Natural killer cell treated with Interleukin-12 subunit alpha and Interleukin-12 subunit beta and Interleukin-15 and Interleukin-18, amount 100 ng/mL, for 72 hours (primary cell): Measurements from ENCODE around the gene ADAMTS17. TPM values are rescaled to one million over a fixed set of nuclear protein-coding genes. Genes with fewer than 3 reads are reported as not detected.

Experiments used
- ATAC-seq, 2 donors: fragments of 150-1000 bp; cut with Tn5 transposase in 1 of 2; sonication (Bioruptor Pico), chemical (Tn5 transposase) in 1 of 2; 2 replicates each; pipeline ENCODE4 v1.10.0; 2021
- DNase-seq: peaks from one replicate; pipeline ENCODE4 v3.0.0; 2022; ENCODE audit warnings: low spot score
- H3K27ac Mint-ChIP-seq, 2 donors: 1 replicate in 1 of 2; 2 replicates in 1 of 2; pipeline ENCODE4 v1.8.0; 2022; ENCODE audit warnings: mixed read lengths in 2 of 2, mild to moderate bottlenecking in 1 of 2, moderate library complexity in 1 of 2
- H3K27me3 Mint-ChIP-seq, 2 donors: 1 replicate in 1 of 2; 2 replicates in 1 of 2; pipeline ENCODE4 v1.8.0; 2022; ENCODE audit warnings: mixed read lengths in 2 of 2
- H3K36me3 Mint-ChIP-seq: one replicate; pipeline ENCODE4 v1.8.0; 2022; ENCODE audit warnings: mixed read lengths
- H3K4me1 Mint-ChIP-seq, 2 donors: 1 replicate in 1 of 2; 2 replicates in 1 of 2; pipeline ENCODE4 v1.8.0; 2022; ENCODE audit warnings: low read depth in 2 of 2, mixed read lengths in 2 of 2, mild to moderate bottlenecking in 1 of 2
- H3K4me3 Mint-ChIP-seq: one replicate; pipeline ENCODE4 v1.8.0; 2022; ENCODE audit warnings: mixed read lengths
- H3K9me3 Mint-ChIP-seq: 2 replicates; pipeline ENCODE4 v1.8.0; 2022; ENCODE audit warnings: mixed read lengths
- total RNA-seq, 2 donors: library from RNA; stranded (reverse); gene quantifications; one replicate each; pipeline ENCODE4 v1.2.3, GENCODE V29; 2022

ADAMTS17 gene
- total RNA-seq, 2 donors from 2014 or later: 0.31 to 0.59 TPM

GRCh38 chr15:100334905-100335304 lies 6.9 kb downstream of the ADAMTS17 start:
- DNase-seq: no peak
- peaks cover 37 to 57% of the 10 kb centered on the region in 2 donors for H3K4me1 Mint-ChIP-seq
- H3K36me3 Mint-ChIP-seq: no peaks in the 10 kb centered on the region
- no peaks in the 10 kb centered on the region for H3K9me3 Mint-ChIP-seq
- no peak overlapping the region for H3K27ac Mint-ChIP-seq
- no peak overlapping the region for H3K4me3 Mint-ChIP-seq
- ATAC-seq: no peak
- H3K27me3 Mint-ChIP-seq: peaks cover 18 to 24% of the 10 kb centered on the region in 2 donors

DNA sequence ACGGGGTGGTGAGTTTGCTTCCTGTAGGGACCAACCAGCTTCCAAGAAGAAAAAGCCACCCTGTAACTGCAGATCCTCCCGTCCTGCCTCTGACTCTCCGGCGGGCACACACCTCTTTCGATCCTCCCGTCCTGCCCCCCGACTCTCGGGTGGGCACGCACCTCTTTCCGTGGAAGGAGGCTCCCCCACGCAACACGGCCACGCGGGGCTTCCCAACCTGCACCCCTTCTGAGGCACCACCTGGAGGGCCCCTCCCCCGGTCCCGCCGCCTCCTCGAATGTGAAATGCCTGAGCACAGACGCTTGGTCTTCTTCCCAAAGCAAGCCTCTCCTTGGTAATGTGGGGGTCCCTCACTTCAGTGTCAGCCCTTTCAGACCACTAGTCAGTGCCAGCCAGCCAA lies 7.3 kb downstream of the ADAMTS17 start:
- no peak for DNase-seq
- Mint-ChIP-seq H3K4me3 (no peak overlapping the region), H3K36me3 (no peaks in the 10 kb centered on the region), H3K9me3 (no peaks in the 10 kb centered on the region), H3K4me1 (peaks cover 42 to 62% of the 10 kb centered on the region in 2 donors), H3K27me3 (peaks cover 15 to 19% of the 10 kb centered on the region in 2 donors), H3K27ac (no peak overlapping the region)
- no peak for ATAC-seq

- Mint-ChIP-seq H3K27ac (no peak overlapping the region), H3K27me3 (peaks cover 11 to 15% of the 10 kb centered on the region in 2 donors), H3K9me3 (no peaks in the 10 kb centered on the region), H3K4me1 (peaks cover 42 to 59% of the 10 kb centered on the region in 2 donors), H3K36me3 (no peaks in the 10 kb centered on the region), H3K4me3 (no peak overlapping the region)
- ATAC-seq (no peak), DNase-seq (no peak)
Measured at GRCh38 chr15:100334015-100334414, 7.8 kb downstream of the ADAMTS17 start.

DNA sequence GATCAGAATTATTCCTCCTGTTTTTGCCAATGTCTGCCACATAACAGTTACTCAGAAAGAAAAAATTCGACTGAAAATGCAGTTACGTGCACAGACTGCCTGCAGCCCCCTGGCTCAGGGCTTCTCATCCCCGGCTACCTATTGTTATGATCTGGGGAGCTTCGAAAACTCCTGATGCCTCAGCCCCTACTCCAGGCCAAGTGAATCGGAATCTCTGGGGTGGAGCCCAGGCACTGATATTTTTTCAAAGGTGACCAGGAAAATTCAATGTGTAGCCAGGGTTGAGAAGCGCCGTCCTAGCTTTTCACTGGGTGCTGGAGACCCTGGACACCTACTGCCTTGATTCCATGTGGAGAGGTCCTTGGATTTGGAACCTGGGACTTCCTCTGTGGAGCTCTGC lies 8.5 kb downstream of the ADAMTS17 start:
- ATAC-seq: no peak
- no peaks in the 10 kb centered on the region for H3K36me3 Mint-ChIP-seq
- H3K4me1 Mint-ChIP-seq: peaks cover 38 to 58% of the 10 kb centered on the region in 2 donors
- DNase-seq: no peak
- H3K27ac Mint-ChIP-seq: no peak overlapping the region
- H3K4me3 Mint-ChIP-seq: no peak overlapping the region
- no peaks in the 10 kb centered on the region for H3K9me3 Mint-ChIP-seq
- H3K27me3 Mint-ChIP-seq: peaks cover 6 to 7% of the 10 kb centered on the region in 2 donors

- peaks cover 38 to 58% of the 10 kb centered on the region in 2 donors for H3K4me1 Mint-ChIP-seq
- H3K27ac Mint-ChIP-seq: no peak overlapping the region
- DNase-seq: no peak
Measured at GRCh38 chr15:100332721-100333120, 9.1 kb downstream of the ADAMTS17 start.

DNA sequence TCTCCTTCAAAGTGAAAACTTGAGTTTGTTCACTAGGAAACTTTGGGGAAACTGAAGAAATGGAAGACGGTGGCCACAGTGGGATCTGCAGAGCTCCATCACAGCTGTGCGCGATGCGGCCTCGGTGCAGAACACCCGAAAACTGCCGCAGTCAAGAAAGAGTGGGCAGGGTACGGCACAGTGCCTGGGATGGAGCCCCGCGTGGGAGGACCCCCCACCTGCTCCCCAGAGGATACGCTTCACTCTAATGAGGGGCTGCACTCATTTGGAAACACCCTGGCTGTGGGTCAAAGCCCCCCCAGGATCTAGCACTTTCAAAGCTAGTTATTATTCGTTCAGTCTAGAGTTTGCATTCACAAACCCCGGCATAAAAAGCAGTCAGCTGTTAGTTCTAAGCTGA lies 9.5 kb downstream of the ADAMTS17 start:
- H3K27ac Mint-ChIP-seq: no peak overlapping the region
- H3K27me3 Mint-ChIP-seq: peaks cover 0 to 3% of the 10 kb centered on the region in 2 donors
- no peak overlapping the region for H3K4me3 Mint-ChIP-seq
- no peaks in the 10 kb centered on the region for H3K9me3 Mint-ChIP-seq
- ATAC-seq (no peak), DNase-seq (no peak)
- no peaks in the 10 kb centered on the region for H3K36me3 Mint-ChIP-seq
- H3K4me1 Mint-ChIP-seq: peaks cover 38 to 60% of the 10 kb centered on the region in 2 donors

More at GRCh38 chr15:100332721-100333120, 9.1 kb downstream of the ADAMTS17 start:
- Mint-ChIP-seq H3K9me3 (no peaks in the 10 kb centered on the region), H3K36me3 (no peaks in the 10 kb centered on the region), H3K4me3 (no peak overlapping the region), H3K27me3 (peaks cover 2 to 5% of the 10 kb centered on the region in 2 donors)
- no peak for ATAC-seq

DNA sequence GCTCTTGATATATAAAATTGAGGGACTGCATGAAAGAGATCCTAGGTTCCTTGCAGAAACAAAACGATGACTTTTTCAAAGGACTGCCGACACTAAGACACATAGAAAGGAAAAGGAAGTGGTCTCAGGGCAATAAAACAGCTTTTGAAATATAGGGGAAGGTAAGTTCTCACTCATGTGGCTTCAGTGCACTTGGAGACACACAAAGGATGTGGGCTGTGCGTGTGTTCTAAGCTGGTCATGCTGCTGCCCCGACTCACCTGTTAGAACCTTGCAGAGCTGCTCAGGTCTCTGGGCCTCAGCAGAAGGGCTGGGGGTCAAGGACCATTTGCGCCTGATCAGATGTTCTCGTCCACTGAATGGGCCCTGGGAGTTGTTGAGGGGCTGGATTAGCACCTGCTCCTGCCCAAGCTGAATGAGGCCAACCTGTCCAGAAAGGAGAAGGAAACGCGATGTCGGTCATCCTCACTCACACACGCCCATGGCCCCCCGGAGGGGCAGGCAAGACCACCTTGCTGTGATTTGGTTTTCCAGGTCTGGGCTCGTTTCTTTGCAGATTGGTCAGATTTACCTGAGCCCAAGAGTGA lies 11.1 kb downstream of the ADAMTS17 start:
- H3K9me3 Mint-ChIP-seq: no peaks in the 10 kb centered on the region
- ATAC-seq (peak; percentile 74 to 76), DNase-seq (no peak)
- H3K27me3 Mint-ChIP-seq: peaks cover 0 to under 1% of the 10 kb centered on the region in 2 donors
- peak overlapping the region; percentile 63 for H3K4me3 Mint-ChIP-seq
- peaks cover 38 to 58% of the 10 kb centered on the region in 2 donors for H3K4me1 Mint-ChIP-seq
- H3K27ac Mint-ChIP-seq: no peak overlapping the region
- no peaks in the 10 kb centered on the region for H3K36me3 Mint-ChIP-seq

DNA sequence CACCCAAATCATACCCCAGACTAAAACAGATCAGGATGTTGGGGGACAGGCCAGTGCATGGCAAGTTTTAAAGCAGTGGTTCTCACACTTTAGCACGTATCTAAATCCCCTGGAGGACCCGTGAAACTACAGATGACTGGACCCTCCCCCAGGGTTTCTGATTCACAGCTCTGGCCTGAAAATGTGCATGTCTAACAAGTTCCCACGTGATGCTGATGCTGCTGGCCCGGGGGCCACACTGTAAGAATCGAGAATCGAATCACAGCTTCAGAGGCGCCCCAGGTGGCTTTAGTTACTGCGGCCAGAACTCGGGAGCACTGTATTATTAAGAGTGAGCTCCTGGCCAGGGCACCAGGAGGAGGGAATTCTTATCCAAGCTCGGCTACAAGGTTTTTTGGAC lies 11.6 kb downstream of the ADAMTS17 start:
- Mint-ChIP-seq H3K4me1 (peaks cover 38 to 56% of the 10 kb centered on the region in 2 donors), H3K27ac (peak overlapping the region in 1 of 2 donors; percentile 25), H3K36me3 (no peaks in the 10 kb centered on the region), H3K27me3 (no peaks in the 10 kb centered on the region), H3K4me3 (peak overlapping the region; percentile 63), H3K9me3 (no peaks in the 10 kb centered on the region)
- peak; percentile 60 for ATAC-seq
- DNase-seq: no peak

- peaks cover 26 to 42% of the 10 kb centered on the region in 2 donors for H3K4me1 Mint-ChIP-seq
- DNase-seq: no peak
- H3K27me3 Mint-ChIP-seq: no peaks in the 10 kb centered on the region
- no peak overlapping the region for H3K27ac Mint-ChIP-seq
- no peaks in the 10 kb centered on the region for H3K36me3 Mint-ChIP-seq
- no peak overlapping the region for H3K4me3 Mint-ChIP-seq
- ATAC-seq: no peak
- H3K9me3 Mint-ChIP-seq: no peaks in the 10 kb centered on the region
Measured at GRCh38 chr15:100328796-100329195, 13.0 kb downstream of the ADAMTS17 start.

DNA sequence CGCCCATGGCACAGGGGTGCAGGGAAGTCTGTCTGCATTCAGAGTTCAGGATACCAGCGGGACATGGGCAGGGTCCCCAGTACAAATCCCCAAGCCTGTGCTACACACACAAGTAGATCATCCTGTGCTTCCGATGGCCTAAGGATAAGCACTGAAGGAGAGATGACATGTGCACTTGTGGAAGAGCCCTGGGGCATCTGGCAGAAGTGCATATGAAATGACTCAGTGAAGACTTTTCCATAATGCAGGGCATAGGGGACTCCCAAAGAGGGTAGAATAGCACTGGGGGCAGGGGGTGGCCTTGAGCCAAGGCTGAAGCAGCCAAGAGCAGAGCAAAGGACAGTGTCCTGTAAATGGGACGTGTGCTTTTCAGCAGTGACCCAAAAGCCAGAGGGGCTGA lies 22.9 kb downstream of the ADAMTS17 start:
- Mint-ChIP-seq H3K4me3 (no peak overlapping the region), H3K27me3 (peaks cover 3 to 15% of the 10 kb centered on the region in 2 donors), H3K4me1 (no peaks in the 10 kb centered on the region)

DNA sequence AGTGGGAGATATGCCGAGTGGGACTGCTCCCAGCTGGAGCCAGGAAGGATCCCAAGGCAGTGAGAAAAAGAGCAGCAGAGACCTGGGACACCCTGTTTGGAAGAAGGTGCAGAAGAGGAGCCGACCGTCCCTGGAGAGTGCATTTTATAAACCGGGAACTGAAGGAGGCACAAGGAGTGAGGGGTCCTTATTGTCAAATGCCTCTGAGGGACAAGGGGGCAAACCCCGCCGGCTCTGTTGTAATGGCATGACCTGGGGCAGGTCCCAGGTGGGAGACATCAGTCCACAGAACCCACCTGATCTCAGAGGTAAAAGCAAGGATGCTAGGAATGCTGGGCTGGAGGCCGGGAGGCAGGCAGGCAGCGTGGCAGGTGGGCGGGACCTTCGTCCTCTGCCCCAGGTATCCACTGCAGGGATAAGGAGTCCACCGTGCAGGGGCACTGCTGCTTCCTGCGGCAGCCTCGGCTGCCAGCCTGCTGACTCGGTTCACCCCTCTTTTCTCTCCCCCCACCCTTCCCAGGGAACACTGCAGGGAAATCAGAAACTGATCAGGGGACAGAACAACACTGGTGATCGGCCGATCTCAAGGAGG lies 26.9 kb downstream of the ADAMTS17 start:
- H3K27me3 Mint-ChIP-seq: peaks cover 3 to 19% of the 10 kb centered on the region in 2 donors
- H3K36me3 Mint-ChIP-seq: no peaks in the 10 kb centered on the region
- no peak overlapping the region for H3K4me3 Mint-ChIP-seq
- H3K4me1 Mint-ChIP-seq: no peaks in the 10 kb centered on the region
- DNase-seq (no peak), ATAC-seq (no peak)
- H3K27ac Mint-ChIP-seq: no peak overlapping the region
- no peaks in the 10 kb centered on the region for H3K9me3 Mint-ChIP-seq

More for the DNA sequence above, 22.9 kb downstream of the ADAMTS17 start:
- DNase-seq (no peak), ATAC-seq (no peak)
- no peaks in the 10 kb centered on the region for H3K9me3 Mint-ChIP-seq
- H3K27ac Mint-ChIP-seq: no peak overlapping the region
- no peaks in the 10 kb centered on the region for H3K36me3 Mint-ChIP-seq

GRCh38 chr15:100311833-100312476 lies 29.8 kb downstream of the ADAMTS17 start:
- Mint-ChIP-seq H3K9me3 (no peaks in the 10 kb centered on the region), H3K27me3 (peaks cover 5 to 15% of the 10 kb centered on the region in 2 donors), H3K36me3 (no peaks in the 10 kb centered on the region), H3K4me1 (no peaks in the 10 kb centered on the region), H3K4me3 (no peak overlapping the region), H3K27ac (no peak overlapping the region)
- DNase-seq: no peak
- no peak for ATAC-seq

DNA sequence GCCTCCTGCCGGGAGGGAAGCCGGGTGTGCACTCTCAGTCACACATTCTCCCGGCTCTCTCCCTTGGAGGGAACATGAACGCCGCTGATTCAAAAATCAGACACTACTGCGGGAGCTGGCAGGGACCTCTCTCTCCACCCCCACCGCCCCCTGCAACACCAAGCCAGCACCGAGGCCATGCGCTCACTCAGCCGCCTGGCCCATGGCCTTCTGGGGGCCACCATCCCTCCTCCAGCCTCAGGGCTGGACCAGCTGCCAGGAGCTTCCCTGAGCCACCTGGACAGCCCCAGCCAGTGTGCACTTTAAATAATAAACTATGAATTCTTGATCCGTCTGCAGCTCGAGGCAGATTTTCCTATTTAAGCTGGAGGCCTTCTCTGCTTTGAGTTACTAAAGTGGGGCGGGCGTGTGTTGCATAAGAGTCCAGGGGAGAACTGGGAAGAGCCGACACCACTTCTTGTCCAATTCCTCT lies 30.6 kb downstream of the ADAMTS17 start:
- H3K27me3 Mint-ChIP-seq: peaks cover 5 to 15% of the 10 kb centered on the region in 2 donors
- H3K36me3 Mint-ChIP-seq: no peaks in the 10 kb centered on the region
- no peak overlapping the region for H3K27ac Mint-ChIP-seq
- H3K4me3 Mint-ChIP-seq: no peak overlapping the region
- no peak for ATAC-seq
- H3K4me1 Mint-ChIP-seq: no peaks in the 10 kb centered on the region
- no peaks in the 10 kb centered on the region for H3K9me3 Mint-ChIP-seq
- DNase-seq: no peak

DNA sequence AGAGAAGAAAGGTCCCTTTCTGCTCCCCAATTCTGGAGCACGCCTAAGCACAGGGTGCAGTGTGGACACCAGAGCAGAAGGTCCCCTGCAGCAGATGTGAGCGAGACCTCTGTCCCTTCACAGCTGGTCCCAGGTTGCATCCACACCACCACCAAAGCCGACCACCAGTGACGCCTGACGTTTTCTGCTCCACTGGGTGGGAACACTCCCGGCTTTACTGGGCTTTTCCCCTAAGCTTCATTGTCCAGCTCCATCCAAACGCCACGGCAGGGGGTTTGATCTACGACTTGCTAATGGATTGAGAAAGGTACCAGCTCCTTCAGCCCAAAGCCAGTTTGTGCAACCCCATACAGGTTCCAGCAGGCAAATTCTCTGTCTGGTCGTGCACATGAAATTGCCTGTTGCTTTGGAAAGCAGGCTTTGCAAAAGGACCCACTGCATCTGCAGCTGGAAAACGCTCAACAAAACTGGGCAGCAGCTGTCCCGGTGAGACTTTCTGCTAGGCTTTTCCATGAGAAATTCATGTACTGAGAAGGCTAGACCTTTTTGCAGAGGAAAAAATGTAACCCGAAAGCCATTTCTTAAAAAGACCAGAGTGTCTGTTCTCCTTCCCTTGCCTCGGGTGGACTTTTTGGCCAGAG lies 31.1 kb downstream of the ADAMTS17 start:
- no peak overlapping the region for H3K27ac Mint-ChIP-seq
- no peaks in the 10 kb centered on the region for H3K9me3 Mint-ChIP-seq
- DNase-seq: no peak
- H3K27me3 Mint-ChIP-seq: peaks cover 5 to 15% of the 10 kb centered on the region in 2 donors
- no peaks in the 10 kb centered on the region for H3K36me3 Mint-ChIP-seq
- no peak for ATAC-seq
- no peaks in the 10 kb centered on the region for H3K4me1 Mint-ChIP-seq
- no peak overlapping the region for H3K4me3 Mint-ChIP-seq
